Measurements from ENCODE around the gene ADARB2.
"Not testable (repeated sequence)": the region's sequence is repeated elsewhere in the genome, so short reads cannot be mapped to it uniquely, and the experiment has no call there.

ADARB2 gene

DNA sequence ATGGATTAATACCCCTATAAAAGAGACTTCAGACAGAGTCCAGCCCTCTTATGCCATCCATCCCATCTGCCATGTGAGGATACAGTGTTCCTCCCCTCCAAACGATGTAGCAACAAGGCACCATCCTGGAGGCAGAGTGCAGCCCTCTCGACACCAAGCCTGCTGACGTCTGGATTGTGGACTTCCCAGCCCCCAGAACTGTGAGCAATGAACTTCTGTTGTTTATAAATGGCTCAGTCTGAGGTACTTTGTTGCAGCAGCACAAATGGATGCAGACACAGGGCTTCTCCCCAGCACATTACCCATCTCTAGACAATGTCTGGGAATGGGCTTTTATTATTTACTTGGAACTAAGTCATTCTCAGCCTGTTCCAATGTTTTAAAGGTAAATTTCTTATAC, 485.6 kb downstream of the ADARB2 start:
- DNase-seq (ENCODE audit: low read depth) = no peak

- no peak for DNase-seq (ENCODE audit: low read depth)
Measured at GRCh38 chr10:1249142-1249920, 488.0 kb downstream of the ADARB2 start.

DNA sequence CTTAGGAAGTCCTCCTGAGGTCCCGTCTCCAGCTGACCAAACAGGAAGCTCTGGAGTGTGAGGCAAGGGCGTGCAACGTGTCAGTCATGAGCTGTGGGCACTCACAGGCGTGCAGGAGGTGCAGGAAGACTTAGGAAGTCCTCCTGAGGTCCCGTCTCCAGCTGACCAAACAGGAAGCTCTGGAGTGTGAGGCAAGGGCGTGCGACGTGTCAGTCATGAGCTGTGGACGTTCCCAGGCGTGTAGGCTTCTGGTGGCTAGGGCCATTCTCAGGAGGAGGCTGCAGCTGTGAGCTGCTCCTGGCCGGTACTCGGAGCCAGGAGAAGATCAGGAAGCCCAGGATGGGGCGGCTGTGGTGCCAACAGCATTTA, 489.1 kb downstream of the ADARB2 start:
- DNase-seq (ENCODE audit: low read depth) = not testable (repeated sequence)

GRCh38 chr10:1247598-1248261, 489.6 kb downstream of the ADARB2 start:
- no peak for DNase-seq (ENCODE audit: low read depth)

DNA sequence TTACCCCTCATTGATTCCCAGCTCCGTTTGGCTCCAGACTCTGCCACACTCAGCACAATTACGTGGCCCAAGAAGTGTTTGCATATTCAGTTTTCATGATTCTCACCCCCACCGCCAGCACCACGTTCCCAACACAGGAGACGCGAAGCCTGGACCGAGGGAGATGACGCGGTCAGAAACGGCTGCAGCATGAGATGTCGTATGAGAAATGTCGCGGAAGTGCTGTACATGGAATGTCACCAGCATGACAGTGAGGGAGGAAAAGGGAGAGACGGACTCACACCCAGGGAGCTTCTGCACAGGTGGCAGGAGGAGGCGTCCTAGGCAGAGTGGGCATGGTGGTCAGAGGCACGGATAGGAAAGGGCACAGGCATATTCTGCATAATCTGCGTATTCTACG, 492.8 kb downstream of the ADARB2 start:
- DNase-seq (ENCODE audit: low read depth) = no peak

DNA sequence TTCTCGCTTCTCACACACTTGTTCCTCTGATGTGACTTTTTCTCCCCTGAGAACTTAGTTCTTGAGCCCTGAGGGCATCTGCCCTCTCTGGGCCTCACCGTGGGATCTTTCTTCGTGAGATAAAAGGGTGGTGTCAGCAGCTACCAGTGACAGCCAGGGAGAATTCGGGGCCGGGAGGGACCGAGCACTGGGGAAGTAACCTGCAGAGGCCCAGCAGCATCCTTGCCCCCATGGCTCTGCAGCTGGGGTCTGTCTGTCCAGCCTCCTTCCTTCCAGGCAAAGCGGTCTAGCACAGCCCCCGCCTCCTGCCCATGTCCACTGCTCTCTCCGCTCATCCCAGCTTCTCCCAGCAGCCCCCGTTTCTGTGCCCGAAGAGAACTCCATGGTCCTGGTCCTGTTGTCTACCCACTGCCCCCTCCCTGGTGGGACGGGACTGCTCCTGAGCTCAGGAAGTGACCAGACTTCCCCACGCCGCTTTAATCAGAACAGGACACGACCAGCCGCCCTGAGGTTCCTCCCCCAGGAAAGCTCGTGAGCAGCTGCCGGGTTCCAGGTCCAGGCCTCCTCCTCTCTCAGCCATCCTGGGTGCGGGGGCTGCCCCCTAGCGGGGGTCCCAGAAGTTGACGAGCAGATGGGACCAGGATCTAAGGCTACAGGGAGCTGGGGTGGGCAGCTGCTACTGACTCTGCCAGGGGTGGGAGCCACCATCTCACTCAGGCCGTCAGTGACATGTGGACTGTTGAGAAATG, 493.7 kb downstream of the ADARB2 start:
- DNase-seq (ENCODE audit: low read depth) = no peak

- no peak for DNase-seq (ENCODE audit: low read depth)
Measured at GRCh38 chr10:1242975-1243374, 494.4 kb downstream of the ADARB2 start.

- no peak for DNase-seq (ENCODE audit: low read depth)
Measured at GRCh38 chr10:1241973-1242935, 495.1 kb downstream of the ADARB2 start.

- DNase-seq (ENCODE audit: low read depth) = no peak
Measured at GRCh38 chr10:1241322-1241890, 495.9 kb downstream of the ADARB2 start.

- no peak for DNase-seq (ENCODE audit: low read depth)
Measured at GRCh38 chr10:1240341-1240775, 497.0 kb downstream of the ADARB2 start.

DNA sequence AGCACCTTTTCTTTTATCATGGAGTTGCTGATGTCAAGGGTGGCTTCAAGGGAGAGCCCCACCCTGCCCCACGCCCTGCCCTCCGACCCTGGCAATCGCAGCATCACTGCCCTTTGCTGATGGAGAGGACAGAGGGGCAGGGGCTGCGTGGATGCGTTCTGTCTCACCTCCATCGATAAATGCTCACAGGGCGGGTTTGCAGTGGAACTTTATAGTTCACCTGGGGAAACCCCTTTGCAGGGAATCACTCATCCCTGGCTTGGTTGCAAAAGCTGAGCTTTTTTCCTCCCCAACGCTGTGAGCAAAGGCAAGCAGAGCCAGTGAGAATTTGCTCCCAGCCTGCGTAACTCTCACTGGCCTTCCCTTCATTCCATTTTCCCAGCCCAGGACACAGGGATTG, 504.3 kb downstream of the ADARB2 start:
- no peak for DNase-seq (ENCODE audit: low read depth)

- DNase-seq (ENCODE audit: low read depth) = no peak
Measured at GRCh38 chr10:1232164-1232911, 505.0 kb downstream of the ADARB2 start.

DNA sequence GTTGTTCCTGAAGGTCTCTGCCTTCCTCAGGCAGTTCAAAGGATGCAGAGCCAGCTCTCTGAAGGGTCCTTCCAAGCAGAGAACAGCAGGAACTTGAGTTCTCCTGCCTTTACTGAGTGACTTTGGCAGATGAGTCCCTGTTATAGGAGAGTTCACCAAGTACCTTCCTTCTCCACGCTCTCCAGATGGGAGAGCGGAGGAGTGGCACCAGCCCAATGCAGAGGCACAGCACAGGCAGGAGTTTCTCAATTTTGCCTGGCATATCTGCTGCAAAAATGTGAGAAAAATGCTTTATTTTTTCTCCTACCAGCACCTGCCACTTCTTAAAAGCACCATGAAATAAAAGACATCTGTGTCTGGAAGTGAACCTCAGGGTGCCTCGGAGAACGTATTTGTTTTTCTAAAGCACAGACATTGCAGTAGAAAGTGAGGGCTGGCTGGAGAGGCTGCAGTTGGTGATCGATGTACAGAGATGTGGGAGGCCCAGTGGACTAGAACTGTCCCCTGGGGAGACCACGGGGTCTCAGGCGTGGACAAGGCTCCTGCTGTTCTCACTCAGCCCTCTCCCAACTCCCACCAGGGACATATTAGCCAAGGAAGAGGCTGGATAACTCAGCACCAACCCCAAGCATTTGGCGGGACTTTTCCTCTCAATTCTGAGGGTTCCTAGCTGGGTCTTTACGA, 506.6 kb downstream of the ADARB2 start:
- DNase-seq (ENCODE audit: low read depth) = no peak

- no peak for DNase-seq (ENCODE audit: low read depth)
Measured at GRCh38 chr10:1230138-1230537, 507.2 kb downstream of the ADARB2 start.

DNA sequence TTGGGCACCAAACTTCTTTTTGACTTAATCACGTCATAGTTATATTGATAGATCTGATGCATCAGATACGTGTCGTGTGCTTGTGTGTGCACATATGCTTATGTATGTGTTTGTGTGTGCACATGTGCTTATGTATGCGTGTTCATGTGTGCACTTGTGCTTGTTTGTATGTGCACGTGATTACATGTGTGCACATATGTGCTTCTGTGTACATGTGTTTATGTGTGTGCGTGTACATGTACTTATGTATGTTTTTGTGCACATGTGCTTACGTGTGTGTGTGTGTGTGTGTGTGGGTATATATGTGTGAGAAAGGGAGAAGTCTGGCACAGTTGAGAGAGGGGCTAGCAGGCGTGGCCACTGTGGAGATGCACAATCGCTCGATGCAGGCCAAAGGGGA, 507.8 kb downstream of the ADARB2 start:
- DNase-seq (ENCODE audit: low read depth) = no peak

DNA sequence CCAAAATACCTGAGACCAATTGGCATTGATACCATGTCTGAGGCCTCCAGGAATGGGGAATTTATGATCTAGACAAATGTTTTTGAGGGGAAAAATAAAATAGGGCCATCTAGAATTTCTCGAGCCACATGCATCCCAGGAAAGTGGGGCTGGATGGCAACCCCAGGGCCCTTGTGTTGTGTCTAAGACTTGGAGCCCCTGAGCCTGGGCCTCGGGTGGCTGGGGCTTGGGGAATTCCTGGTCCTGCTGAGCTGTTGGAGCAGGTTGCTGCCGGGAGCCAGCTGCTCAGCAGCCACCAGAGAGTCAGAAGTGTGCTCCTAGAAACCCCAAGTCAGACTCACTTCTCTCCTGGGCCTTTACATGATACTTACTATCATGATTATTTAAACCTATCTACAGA, 508.2 kb downstream of the ADARB2 start:
- DNase-seq (ENCODE audit: low read depth) = no peak

DNA sequence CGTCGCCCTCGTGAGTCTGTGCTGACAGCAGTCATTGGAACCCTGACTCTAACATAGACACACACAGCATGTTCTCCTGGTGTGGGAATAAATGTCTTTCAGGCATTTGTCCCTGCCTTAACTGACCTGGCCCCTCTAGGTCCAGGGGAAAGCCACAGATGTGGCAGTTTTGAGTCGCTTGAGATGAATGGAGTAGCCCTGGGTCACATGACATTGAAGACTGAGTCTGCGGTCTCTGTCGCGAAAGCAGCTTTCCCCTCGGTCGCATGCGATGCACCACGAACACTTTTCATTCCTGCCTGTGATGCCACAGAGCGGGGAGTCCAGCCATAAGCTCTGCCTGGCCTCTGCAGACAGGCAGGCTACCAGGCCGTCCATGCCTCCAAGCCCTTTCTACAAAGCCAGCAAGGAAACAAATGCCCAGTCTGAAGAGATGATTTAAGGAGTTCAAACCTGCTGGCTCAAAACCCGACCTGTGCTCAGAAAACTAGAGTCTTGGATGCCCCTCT, 508.8 kb downstream of the ADARB2 start:
- no peak for DNase-seq (ENCODE audit: low read depth)

DNA sequence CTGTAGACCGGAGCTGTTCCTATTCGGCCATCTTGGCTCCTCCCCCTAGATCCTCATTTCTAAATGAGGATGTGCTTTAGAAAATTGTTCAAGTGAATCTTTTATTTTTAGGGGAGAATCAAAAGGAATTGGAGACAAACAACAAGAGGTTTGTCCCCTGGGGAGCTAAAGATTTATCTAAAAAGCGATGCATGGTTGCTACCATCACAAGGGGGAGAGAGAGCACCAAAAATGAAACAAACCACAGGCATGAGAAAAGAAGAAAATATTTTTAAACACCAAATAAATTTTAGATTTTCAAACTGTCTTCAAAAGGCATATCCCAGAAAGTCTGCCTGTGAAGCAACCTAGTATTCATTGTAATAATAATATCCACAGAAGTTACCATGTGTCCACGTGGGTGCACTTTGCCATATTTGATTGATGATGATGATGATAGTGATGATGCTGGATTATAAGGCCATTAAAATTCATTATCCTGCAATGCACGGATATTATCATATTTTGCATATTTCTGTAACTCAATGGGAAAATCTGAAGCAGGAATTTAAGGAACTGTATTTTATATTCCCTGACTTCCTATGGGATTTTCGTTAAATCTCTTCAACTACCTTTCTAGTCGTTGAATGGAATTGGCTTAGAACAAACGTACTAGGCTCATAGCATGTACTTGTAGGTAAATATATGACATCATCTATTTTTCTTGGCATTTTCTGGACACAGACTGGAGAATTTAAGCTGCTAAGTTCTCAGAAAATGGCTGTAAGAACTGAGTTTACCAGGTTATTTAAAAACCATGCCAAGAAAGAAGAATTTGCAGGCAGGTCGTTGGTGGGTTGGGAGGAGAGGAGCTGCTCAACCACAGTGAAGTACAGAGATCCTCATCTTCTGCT, 509.6 kb downstream of the ADARB2 start:
- no peak for DNase-seq (ENCODE audit: low read depth)

GRCh38 chr10:1226907-1227306, 510.4 kb downstream of the ADARB2 start:
- not testable (repeated sequence) for DNase-seq (ENCODE audit: low read depth)
